GM19238 (cell line): ENCODE data around the gene APP.
"Not testable (repeated sequence)": the region's sequence is repeated elsewhere in the genome, so short reads cannot be mapped to it uniquely, and the experiment has no call there.

Experiments
- DNase-seq: peaks from one replicate; pipeline ENCODE4 v3.0.0; 2011; ENCODE audit warnings: low spot score; ENCODE audit not compliant: insufficient read length

The APP gene

DNA sequence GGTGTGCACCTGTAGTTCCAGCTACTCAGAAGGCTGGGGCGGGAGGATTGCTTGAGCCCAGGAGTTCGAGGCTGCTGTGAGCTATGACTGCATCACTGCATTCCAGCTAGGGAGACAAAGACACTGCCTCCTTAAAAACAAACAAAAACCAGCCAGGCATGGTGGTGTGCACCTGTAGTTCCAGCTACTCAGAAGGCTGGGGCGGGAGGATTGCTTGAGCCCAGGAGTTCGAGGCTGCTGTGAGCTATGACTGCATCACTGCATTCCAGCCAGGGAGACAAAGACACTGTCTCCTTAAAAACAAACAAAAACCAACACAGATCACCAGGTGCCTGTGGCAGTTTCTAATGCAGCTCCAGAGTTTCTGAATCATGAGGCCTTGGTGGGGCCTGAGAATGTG is 147.2 kb downstream of the APP start:
- DNase-seq = not testable (repeated sequence)

DNA sequence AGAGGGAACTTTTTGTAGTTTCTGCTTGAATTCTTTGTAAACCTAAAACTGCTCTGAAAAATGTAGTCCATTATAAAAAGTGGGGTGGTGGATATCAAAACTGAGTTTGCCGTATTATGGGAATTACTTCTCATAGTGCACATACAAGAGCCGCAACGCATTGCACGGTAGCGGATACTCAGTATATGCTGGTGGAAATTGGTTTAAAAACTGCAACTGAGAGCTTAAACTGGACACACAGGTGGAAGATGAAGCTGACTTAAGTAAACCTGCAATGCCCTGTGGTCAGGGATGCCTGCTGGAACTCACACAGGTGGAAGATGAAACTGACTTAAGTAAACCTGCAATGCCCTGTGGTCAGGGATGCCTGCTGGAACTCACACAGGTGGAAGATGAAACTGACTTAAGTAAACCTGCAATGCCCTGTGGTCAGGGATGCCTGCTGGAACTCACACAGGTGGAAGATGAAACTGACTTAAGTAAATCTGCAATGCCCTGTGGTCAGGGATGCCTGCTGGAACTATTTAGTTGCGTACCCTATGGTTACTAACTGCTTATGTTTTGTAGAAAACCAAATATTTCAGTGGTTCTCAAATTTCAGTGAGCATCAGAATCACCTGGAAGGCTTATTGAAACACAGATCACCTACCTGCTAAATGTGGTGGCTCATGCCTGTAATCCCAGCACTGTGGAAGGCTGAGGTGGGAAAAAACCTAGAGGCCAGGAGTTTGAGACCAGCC is 147.8 kb downstream of the APP start:
- not testable (repeated sequence) for DNase-seq

DNA sequence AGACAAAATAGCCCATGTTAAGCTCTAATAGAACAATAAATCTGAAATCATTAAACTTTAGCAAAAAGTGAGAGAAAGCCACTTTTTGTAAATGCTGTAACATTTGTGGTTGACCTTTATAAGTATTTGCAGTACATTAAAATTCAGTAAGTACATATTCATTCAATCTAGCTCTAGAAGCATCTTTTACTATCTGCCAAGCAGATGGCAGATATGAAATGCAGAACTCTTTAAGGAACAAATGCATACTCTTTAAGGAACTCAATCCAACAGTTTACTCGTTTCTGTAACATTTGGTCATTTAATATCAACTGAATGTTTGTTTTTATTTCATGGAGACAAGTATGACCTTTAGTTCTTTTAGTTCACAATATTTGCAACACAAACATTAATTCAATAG is 150.1 kb downstream of the APP start:
- DNase-seq = no peak

DNA sequence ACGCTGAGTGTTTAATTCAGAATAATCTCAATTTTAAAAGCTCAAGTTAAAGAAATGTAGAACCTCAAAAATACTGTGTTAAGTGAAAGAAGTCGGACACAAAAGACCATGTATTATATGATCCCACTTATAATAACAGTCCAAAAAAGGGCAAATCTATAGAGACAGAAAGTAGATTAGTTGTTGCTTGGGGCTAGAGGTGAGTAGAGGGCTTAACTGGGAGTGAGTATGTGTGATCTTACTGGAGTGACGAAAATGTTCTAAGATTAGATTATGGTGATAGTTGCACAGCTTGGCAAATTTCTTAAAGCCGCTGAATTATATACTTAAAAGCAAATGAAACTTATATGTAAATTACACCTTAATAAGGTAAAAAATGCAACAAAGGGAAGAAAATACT is 150.5 kb downstream of the APP start:
- DNase-seq = no peak

DNA sequence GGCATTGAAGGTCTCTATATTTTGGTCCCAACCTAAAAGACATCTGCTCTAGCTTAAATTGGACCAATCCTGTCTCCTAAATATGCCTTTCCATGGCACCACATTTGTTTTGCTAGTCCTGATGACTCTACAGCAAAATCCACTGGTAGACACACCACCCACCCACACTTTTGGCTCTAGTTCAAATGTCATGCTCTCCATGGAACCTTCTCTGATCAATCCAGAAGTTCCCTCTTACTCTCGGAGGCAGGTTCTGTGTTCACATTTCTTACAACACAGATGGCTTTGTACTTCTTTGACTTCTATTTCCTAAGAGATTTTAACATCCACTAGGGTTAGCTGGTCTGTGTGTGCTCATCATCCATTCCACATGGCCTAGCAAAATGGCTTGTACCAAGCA is 151.3 kb downstream of the APP start:
- no peak for DNase-seq

DNA sequence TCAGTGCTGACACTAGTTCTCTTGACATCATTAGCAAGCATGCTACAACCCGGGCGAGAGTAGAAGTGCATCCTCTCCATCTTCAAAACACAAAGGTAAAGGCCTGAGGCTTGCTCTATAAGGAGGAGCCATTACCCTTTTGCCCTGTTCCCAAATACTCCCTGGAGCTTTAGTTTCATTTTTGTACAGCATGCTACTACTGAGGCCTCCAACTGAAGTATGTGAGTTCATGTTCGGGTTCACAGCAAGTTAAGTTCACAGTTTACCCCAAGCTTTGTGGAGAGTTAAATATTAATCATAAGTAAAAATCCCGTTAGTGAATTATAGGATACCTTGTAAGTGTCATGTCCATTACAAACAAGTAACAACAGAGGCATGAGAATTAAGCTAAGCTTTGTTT is 156.6 kb downstream of the APP start:
- no peak for DNase-seq

DNA sequence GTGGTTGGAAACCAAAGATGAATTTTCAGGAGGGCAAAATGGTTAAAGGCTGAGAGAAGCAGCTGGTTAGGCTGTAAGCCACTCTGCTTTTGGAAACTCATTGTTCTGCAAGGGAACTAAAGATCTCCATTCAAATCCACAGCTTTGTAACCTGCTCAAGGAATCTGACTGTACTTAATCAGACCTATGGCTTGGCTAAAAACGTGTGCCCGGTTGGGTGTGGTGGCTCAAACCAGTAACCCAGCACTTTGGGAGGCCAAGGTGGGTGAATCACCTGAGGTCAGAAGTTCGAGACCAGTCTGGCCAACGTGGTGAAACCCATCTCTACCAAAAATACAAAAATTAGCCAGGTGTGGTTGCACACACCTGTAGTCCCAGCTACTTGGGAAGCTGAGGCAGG is 158.1 kb downstream of the APP start:
- not testable (repeated sequence) for DNase-seq

DNA sequence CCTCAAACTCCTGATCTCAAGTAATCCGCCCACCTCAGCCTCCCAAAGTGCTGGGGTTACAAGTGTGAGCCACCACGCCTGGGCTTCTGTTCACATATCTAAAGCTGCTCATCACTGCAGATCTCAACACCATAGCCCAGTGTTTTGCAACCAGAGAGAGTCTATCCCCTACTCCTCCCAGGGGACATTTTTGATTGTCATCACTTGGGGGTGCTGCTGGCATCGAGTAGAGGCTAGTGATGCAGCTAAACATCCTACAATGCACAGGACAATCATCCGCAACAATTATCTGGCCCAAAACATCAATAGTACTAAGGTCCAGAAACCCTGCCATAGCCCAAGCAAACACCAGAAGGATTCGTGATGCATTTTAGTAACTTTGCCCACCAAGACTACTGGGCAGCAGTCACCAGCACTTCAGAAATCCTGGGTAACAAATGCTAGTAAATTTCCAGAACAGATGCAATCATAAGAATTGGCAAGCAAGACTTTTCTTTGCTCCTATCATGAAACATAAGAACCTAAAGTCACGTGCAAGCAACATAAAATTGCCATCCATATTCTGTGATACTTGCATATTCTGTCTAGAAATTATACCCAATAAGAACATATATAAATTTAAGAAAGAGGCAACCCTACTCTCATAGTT is 159.2 kb downstream of the APP start:
- DNase-seq = no peak

DNA sequence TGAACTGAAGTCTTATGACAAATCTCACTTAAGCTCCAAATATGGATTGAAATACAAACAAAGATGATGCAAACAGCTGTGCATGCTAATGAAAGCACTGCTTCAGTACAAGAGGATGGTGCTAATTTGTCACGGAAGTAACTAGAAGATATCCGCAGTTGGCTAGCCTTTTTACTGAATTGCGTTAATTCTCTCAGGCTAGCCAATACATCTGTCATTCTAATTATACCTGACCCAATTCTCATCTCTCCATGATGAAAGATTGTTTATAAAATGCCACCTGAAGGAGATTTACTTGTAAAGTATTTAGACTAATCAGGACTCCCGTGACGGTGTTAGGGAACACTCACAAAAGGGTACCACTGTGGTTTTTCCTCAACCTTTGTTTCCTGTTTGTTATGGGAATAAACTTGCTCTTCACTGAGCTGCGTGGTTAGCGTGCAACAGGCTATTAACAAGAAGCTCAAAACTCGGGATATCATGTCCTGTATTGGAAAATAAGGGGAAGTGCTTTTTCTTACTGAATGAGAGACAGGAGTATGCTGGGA is 162.5 kb downstream of the APP start:
- DNase-seq = no peak

DNA sequence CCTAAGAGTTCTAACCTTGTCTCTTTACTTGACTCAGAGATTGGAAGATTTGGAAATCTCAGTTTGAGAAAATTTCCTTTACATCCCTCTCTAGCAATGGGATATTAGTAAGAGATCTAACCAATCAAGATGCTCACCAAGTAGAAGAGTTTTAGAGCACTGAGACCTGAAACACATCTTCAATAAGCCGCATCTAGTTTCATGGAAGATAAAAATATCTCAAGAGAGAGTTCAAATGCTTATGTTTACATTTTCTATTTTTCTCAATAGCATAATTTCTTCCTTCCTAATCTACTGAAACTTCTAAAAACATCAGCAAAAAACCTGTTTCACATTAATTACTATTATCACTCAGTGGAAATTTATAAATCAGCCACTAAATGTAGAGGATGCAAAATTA is 165.1 kb downstream of the APP start:
- DNase-seq = no peak

DNA sequence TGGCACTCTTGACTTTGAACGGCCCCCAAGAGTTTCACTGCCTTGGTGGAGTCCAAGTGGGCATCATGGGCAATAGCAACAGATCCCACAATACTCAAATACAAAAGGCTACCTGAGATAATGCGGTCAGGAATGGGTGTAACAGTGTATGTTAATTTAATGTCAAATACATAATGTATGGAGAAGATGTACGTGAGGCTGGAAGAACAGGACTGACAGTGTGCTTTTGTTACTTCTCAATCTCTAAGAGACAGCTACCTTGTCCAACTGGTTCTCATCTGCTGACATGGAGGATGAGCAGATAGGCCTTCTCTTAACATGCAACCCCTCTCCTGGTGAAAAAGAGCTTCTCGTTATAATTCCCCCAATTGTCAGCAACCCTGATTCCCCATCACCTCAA is 167.2 kb downstream of the APP start:
- DNase-seq = no peak

DNA sequence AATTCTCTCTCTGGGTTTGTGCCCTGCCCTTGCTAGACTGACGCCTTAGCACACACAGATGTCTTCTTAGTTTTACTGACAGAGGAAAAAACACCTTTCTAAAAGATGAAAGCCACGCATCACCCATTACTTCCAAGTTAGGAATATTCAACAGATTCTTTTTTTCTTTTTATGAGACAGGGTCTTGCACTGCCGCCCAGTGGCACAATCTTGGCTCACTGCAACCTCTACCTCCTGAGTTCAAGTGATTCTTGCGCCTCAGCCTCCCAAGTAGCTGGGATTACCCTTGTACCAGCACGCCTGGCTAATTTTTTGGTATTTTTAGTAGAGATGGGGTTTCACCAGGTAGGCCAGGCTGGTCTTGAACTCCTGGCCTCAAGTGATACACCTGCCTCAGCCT is 169.2 kb downstream of the APP start:
- DNase-seq = no peak

DNA sequence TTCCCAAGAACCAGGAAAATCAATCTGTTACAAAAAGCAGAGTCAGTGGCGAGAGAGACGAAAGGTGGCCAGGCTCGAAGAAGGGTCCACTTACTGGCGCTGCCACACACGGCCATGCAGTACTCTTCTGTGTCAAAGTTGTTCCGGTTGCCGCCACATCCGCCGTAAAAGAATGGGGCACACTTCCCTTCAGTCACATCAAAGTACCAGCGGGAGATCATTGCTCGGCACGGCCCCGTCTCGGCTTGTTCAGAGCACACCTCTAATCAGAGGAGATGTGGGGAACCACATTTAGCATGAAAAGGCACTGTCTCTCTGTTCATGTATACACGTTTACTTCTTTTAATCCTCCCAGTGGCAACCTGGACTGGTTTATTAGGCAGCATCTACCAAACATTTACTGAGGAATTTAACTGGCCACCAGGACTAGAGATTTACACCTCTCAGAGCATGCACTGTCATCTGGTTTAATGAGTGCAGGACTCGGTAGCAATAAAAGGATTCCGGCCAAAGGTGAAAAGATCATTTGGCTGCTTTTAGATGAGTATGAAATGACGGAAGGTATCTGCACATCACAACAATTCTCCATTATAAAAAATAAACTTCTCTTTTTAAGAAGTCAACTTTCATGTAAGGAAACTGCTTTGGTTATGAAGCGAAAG is 170.5 kb downstream of the APP start:
- no peak for DNase-seq

DNA sequence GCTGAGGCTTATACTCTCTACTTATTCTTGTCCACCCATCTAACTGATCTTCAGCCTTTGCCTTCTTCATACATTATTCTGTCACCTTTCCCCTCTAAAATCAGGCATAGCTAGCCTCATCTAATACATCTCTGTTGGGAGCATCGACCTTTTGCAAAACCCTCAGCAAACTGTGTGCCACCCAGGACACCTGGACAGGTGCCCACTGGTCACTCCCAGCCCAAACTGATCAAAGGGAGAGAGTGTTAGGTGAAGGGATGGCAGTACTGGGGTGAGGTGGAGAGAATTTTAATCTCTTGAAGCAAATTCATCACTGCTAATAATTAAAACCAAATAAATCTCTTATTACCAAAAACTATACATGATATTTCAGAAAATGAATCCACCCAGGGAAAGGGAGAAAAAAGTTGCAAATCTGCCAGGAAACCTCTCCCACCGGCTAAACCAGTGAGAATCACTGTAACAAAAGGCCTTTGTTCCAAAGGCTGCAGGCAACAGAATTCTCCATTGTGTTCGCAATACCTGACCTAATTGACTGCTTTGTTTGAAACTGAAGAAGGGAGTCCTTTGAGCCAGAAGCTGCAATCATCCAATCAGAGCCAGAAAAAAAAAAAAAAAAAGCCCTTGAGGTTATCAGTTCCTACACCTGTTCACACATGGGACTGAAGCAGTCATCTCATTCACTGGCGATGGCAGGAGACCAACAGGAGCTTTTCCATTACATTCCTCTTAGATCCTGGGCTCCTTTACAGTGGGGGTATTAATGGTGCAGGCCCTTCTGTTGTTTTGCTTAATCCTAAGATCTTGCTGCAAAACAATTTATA is 172.6 kb downstream of the APP start:
- no peak for DNase-seq

DNA sequence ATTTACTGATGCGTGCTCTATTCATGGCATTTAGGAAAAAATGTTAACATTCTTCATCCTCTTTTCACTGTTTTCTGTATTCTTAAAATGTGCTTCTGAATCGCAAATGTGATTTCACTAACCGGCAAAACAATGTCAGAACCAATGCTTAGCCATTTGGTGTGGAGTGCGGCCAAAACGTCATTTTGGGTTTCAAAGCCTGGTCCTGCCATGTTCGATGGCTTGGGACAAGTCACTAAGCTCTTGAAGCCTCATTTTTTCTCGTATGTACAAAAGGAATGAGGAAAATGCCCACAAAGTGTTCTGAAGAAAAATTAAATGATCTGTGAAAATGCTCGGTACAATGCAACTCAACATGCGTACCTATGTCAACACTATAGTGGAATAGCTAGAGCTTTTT is 175.3 kb downstream of the APP start:
- DNase-seq = no peak

DNA sequence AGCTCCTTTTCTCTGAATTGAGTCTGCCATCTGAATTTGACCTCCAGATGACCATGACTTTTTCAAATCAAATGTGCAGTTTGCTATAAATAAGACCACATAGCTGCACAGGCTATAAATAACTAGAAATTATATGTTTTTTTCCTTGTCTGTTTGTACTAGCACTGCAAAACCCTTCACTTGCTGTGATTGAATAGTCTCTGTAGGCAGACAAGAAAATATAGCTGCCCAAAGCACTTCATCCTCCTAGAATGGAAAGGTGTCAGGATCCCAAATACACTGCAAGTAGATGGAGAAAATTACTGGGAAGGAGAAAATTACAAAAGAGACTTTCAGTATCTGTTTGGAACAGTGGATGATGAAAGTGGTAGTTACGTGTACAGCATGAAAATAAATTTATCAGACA is 175.8 kb downstream of the APP start:
- DNase-seq = no peak

DNA sequence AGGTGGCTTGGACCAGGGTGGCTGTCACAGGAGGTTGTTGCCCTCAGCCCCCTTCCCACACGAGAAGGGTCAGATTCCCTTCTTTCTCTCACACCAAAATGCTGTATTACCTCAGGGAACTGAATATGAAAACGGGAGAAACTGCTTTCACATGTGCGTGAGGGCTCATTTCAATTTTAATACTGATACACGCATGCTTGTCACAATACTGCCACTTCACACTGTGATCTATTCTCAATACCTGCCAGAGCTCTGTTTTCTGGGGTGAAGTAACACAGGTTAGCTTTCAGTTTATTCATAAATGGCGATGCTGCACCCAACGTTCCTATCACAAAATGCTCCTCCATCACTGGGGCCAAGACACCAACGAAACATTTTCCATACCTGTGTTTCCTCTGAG is 181.8 kb downstream of the APP start:
- DNase-seq = no peak

DNA sequence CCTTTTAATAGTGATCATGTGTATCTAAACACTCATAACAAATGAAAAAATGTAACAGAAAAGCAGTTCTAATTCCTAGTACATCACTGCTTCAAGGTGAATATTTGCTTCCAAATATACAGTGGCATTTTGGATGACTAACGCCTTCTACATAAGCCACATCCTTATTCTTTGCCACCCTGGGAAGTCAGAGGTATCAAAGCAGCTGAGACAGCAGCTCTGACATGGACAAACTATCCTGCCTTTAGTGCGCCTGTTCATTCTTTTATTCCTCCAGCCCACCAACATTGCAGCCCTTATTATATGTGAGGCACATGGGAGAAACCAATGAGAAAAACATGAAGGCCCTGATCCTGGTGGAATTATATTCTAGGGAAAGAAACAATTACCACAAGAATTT is 183.0 kb downstream of the APP start:
- DNase-seq = no peak

DNA sequence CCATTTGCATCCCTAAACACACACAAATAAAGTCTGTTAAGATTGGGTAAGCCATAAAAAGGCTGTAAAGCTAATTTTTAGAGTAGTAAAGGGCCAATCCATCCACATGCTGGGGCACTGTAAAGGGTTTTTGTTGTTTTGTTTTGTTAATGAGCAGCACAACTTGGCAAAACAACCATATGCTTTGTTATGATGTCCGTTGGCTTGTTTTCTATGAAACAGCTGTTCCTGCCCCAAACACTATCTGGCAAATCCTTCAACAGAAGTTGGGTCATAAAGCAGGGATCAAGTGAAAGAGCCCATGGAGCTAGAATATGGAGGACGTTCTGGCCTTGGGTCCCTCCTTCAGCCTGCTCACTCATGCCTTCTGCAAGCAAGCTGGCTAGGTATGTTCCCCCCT is 183.6 kb downstream of the APP start:
- no peak for DNase-seq

DNA sequence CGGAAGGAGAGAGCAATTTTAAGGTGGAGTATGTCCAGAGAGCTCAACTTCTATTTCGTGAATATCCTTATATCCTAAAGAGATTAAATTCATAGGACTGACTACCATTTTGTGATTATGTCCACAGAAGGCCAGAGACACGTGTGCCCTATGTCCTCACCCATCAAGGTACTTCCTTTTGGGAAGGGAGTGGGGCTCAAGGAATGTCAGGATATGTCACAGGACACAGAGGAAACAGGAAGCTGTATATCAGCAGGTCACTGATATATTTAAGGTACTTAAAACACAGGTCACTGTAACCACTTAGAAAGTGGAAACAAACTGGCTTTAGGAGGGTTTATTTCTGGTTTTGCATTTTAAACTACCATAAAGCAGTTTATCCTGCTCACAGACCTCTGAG is 184.6 kb downstream of the APP start:
- DNase-seq = no peak

DNA sequence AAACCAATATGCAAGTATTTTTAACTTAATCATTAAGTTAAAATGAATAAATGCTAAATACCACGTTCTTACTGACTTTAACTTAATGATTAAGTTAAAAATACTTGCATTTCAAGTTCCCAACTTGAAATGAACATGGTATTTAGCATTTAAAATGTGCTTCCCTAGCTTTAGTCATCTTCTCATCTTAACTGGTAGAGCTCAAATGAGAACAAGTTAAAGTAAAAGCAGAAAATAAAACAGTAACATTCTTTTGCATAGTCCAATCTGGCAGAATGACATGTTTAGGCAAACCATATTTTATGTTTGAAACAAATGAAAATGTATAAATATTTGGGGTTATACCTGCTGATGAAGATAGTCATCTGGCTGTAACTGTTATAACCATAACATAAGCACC is 186.0 kb downstream of the APP start:
- no peak for DNase-seq

DNA sequence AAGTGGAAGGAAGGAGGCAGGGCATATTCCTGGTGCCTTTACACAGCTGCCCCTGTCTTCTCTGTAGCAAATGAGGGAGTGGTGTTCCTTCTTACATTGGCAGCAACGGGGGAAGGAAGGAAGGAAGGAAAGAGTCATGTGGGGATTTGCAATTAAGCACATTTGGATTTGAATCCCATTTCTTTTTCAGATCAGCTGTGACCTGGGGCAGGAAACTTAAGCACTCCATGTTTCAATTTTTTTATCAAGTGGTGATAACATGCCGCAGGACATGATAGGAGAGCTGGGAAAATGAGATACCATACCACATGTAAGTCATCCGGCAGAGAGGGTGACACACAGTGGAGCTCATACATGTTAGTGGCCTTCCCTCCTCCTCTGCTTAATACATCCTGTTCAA is 186.8 kb downstream of the APP start:
- DNase-seq = no peak
